ENCODE data around the gene SLC35D2. TPM values are rescaled to one million over a fixed set of nuclear protein-coding genes. Genes with fewer than 3 reads are reported as not detected.

SLC35D2 gene
- total and polyA plus RNA-seq, 4 donors, result 19.2 to 44.6 (median 27.5) TPM

DNA sequence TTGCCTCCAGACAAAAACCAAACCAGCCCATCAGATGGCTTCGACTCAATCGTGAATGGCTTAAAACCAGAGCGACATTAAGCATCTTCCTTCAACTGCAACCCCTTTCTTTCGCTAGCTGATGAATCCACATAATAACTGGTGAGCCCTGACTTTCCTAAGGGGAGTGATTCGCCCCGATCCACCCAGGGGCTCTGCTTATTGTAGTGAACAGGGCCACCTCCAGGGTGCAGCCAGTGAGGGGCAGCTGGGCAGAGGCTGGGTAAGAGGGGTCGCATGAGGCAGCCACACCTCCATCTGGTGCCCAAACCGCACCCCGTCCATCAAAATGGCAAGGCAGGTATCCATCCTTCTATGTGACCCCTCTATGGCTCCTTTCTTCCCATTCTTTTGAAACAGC is 38.0 kb downstream of the SLC35D2 start:
- Histone ChIP-seq H3K4me1 (ENCODE audit: control insufficient read depth in 4 of 4, insufficient read depth in 4 of 4, low read length in 3 of 4) (peaks cover 5 to 13% (median 8%) of the 10 kb centered on the region in 4 donors), H3K36me3 (ENCODE audit: control insufficient read depth in 4 of 4, insufficient read depth in 3 of 4, low read depth in 1 of 4, low read length in 3 of 4) (peaks cover 2 to 15% (median 9%) of the 10 kb centered on the region in 4 donors), H3K4me3 (ENCODE audit: low read depth in 1 of 3, low read length in 3 of 3) (no peak overlapping the region), H3K27ac (ENCODE audit: low read depth in 1 of 2, low read length in 2 of 2) (no peak overlapping the region), H3K9me3 (ENCODE audit: control insufficient read depth in 4 of 4, low read length in 3 of 4) (peaks cover 0 to 5% (median 0%) of the 10 kb centered on the region in 4 donors), H3K9ac (ENCODE audit: low read depth in 1 of 2, low read length in 2 of 2) (no peak overlapping the region), H3K27me3 (ENCODE audit: control insufficient read depth in 4 of 4, insufficient read depth in 4 of 4, low read length in 3 of 4) (no peaks in the 10 kb centered on the region)
- TF ChIP-seq MAX (IDR thresholded peaks at IDR 0.05), result no peak
- TF ChIP-seq TAF1 (conservative IDR thresholded peaks at IDR 0.05), result no peak
- TF ChIP-seq RXRA (IDR thresholded peaks at IDR 0.05), result no peak
- TF ChIP-seq GABPA (IDR thresholded peaks at IDR 0.05 in 1 of 2, conservative IDR thresholded peaks at IDR 0.05 in 1 of 2), result no peak
- no peak for TF ChIP-seq EGR1 (IDR thresholded peaks at IDR 0.05; ENCODE audit: low read depth in 2 of 2)
- TF ChIP-seq JUND (IDR thresholded peaks at IDR 0.05), result no peak
- TF ChIP-seq RAD21 (IDR thresholded peaks at IDR 0.05), result no peak
- WGBS, result 94% methylated on average over 9 of the region's 9 CpGs
- no peak for DNase-seq (ENCODE audit: low spot score)

DNA sequence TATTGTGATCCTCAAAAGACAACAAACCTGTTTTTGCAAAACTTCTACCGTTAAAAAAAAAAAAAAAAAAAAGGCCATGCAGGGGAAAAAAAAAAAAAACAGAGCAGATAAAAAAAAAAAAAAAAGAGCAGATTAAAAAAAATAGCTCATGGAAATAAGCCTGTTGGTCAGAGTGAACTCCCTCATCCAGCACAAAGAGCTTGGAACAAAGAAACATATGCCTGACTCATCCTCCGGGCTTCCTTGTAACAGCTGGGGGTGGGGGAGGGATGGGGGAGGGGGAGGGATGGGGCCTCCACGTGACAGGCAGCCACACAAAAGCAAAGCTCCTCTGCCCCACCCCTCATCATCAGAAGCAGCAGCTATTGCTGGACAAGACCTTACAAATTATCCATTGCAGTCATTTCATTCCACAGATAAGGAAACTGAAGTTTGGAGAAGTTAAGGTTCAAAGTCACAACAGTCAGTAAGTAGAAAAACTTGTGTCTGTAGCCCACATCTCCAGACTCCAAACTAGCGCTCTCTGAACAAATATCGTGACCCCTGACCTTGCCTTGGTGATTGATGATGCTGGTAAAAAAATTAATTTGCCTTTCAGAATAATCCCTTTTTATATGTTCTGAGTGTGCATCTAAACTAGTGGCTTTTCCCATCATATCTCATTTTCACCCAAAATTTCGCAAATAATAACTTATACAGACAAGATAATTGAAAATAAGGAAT is 38.9 kb downstream of the SLC35D2 start:
- 55% methylated on average over 6 of the region's 6 CpGs for WGBS

GRCh38 chr9:96343515-96344360 is 39.8 kb downstream of the SLC35D2 start:
- Histone ChIP-seq H3K9ac (ENCODE audit: low read depth in 1 of 2, low read length in 2 of 2) (no peak overlapping the region), H3K4me3 (ENCODE audit: low read depth in 1 of 3, low read length in 3 of 3) (no peak overlapping the region), H3K27ac (ENCODE audit: low read depth in 1 of 2, low read length in 2 of 2) (peak overlapping the region in 1 of 2 donors; percentile 2), H3K27me3 (ENCODE audit: control insufficient read depth in 4 of 4, insufficient read depth in 4 of 4, low read length in 3 of 4) (no peaks in the 10 kb centered on the region), H3K4me1 (ENCODE audit: control insufficient read depth in 4 of 4, insufficient read depth in 4 of 4, low read length in 3 of 4) (peaks cover 10 to 20% (median 14%) of the 10 kb centered on the region in 4 donors), H3K36me3 (ENCODE audit: control insufficient read depth in 4 of 4, insufficient read depth in 3 of 4, low read depth in 1 of 4, low read length in 3 of 4) (peaks cover 0 to 10% (median 7%) of the 10 kb centered on the region in 4 donors), H3K9me3 (ENCODE audit: control insufficient read depth in 4 of 4, low read length in 3 of 4) (peaks cover 0 to 5% (median 0%) of the 10 kb centered on the region in 4 donors)
- TF ChIP-seq, protein P1, sequence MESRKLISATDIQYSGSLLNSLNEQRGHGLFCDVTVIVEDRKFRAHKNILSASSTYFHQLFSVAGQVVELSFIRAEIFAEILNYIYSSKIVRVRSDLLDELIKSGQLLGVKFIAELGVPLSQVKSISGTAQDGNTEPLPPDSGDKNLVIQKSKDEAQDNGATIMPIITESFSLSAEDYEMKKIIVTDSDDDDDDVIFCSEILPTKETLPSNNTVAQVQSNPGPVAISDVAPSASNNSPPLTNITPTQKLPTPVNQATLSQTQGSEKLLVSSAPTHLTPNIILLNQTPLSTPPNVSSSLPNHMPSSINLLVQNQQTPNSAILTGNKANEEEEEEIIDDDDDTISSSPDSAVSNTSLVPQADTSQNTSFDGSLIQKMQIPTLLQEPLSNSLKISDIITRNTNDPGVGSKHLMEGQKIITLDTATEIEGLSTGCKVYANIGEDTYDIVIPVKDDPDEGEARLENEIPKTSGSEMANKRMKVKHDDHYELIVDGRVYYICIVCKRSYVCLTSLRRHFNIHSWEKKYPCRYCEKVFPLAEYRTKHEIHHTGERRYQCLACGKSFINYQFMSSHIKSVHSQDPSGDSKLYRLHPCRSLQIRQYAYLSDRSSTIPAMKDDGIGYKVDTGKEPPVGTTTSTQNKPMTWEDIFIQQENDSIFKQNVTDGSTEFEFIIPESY (IDR thresholded peaks at IDR 0.05), result no peak
- TF ChIP-seq FOXA1 (IDR thresholded peaks at IDR 0.05), result no peak
- no peak for TF ChIP-seq FOXA2 (IDR thresholded peaks at IDR 0.05)
- TF ChIP-seq, protein P2, sequence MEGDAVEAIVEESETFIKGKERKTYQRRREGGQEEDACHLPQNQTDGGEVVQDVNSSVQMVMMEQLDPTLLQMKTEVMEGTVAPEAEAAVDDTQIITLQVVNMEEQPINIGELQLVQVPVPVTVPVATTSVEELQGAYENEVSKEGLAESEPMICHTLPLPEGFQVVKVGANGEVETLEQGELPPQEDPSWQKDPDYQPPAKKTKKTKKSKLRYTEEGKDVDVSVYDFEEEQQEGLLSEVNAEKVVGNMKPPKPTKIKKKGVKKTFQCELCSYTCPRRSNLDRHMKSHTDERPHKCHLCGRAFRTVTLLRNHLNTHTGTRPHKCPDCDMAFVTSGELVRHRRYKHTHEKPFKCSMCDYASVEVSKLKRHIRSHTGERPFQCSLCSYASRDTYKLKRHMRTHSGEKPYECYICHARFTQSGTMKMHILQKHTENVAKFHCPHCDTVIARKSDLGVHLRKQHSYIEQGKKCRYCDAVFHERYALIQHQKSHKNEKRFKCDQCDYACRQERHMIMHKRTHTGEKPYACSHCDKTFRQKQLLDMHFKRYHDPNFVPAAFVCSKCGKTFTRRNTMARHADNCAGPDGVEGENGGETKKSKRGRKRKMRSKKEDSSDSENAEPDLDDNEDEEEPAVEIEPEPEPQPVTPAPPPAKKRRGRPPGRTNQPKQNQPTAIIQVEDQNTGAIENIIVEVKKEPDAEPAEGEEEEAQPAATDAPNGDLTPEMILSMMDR (IDR thresholded peaks at IDR 0.05; ENCODE audit: low read depth, low read length, missing input control), result no peak
- no peak for TF ChIP-seq HNF4G (IDR thresholded peaks at IDR 0.05)
- WGBS, result 89% methylated on average over 5 of the region's 5 CpGs
- no peak for DNase-seq (ENCODE audit: low spot score)

More for the DNA sequence above, 38.9 kb downstream of the SLC35D2 start:
- no peak for TF ChIP-seq HNF4A (conservative IDR thresholded peaks at IDR 0.05)
- peak; percentile 75 for TF ChIP-seq NR2F2 (IDR thresholded peaks at IDR 0.05)
- TF ChIP-seq, protein P3, sequence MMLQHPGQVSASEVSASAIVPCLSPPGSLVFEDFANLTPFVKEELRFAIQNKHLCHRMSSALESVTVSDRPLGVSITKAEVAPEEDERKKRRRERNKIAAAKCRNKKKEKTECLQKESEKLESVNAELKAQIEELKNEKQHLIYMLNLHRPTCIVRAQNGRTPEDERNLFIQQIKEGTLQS (IDR thresholded peaks at IDR 0.05), result no peak
- TF ChIP-seq RXRA (IDR thresholded peaks at IDR 0.05), result no peak
- TF ChIP-seq RAD21 (IDR thresholded peaks at IDR 0.05), result no peak
- Histone ChIP-seq H3K36me3 (ENCODE audit: control insufficient read depth in 4 of 4, insufficient read depth in 3 of 4, low read depth in 1 of 4, low read length in 3 of 4) (peaks cover 0 to 11% (median 7%) of the 10 kb centered on the region in 4 donors), H3K4me3 (ENCODE audit: low read depth in 1 of 3, low read length in 3 of 3) (no peak overlapping the region), H3K27ac (ENCODE audit: low read depth in 1 of 2, low read length in 2 of 2) (peak overlapping the region in 1 of 2 donors; percentile 9), H3K4me1 (ENCODE audit: control insufficient read depth in 4 of 4, insufficient read depth in 4 of 4, low read length in 3 of 4) (peaks cover 8 to 18% (median 11%) of the 10 kb centered on the region in 4 donors), H3K9ac (ENCODE audit: low read depth in 1 of 2, low read length in 2 of 2) (no peak overlapping the region), H3K9me3 (ENCODE audit: control insufficient read depth in 4 of 4, low read length in 3 of 4) (peaks cover 0 to 5% (median 0%) of the 10 kb centered on the region in 4 donors), H3K27me3 (ENCODE audit: control insufficient read depth in 4 of 4, insufficient read depth in 4 of 4, low read length in 3 of 4) (no peaks in the 10 kb centered on the region)
- DNase-seq (ENCODE audit: low spot score), result no peak
